HEK293 (cell line): Measurements from ENCODE around the gene SLC16A1.
A peak's percentile ranks its signal among the peaks of the same experiment; 100 is the strongest.
"Not testable (repeated sequence)": the region's sequence is repeated elsewhere in the genome, so short reads cannot be mapped to it uniquely, and the experiment has no call there.

ENCODE experiments used
- CTCF ChIA-PET: fragments of 350-600 bp; formaldehyde crosslinking; extraction: SDS; loops from one replicate; lab custom pipeline; 2021; ENCODE audit warnings: antibody characterized with exemption; lab: Yijun Ruan, JAX
- POLR2A ChIA-PET: fragments of 300-600 bp; formaldehyde crosslinking; extraction: SDS; loops from one replicate; lab custom pipeline; 2020; ENCODE audit warnings: antibody characterized with exemption, inconsistent platforms; lab: Yijun Ruan, JAX
- H3K27ac ChIP-seq: fragments of 200-500 bp; sonication (Bioruptor generic); 2 replicates; pipeline ENCODE4 v1.5.1; 2014; ENCODE audit warnings: low read depth, low read length, control low read depth, inconsistent platforms; ENCODE audit errors: extremely low read depth
- H3K36me3 ChIP-seq, 2 experiments: fragments of 200-500 bp in 1 of 2; sonication (Bioruptor generic) in 1 of 2; 1 replicate in 1 of 2; 2 replicates in 1 of 2; pipeline ENCODE4 v1.5.1; 2014 to 2017; ENCODE audit warnings: inconsistent platforms in 2 of 2, low read length in 2 of 2; ENCODE audit not compliant: control insufficient read depth in 2 of 2, insufficient read depth in 1 of 2
- H3K4me1 ChIP-seq: fragments of 200-500 bp; sonication (Bioruptor generic); 2 replicates; pipeline ENCODE4 v1.5.1; 2014; ENCODE audit warnings: mild to moderate bottlenecking, low read length, inconsistent platforms; ENCODE audit not compliant: control insufficient read depth, insufficient read depth
- H3K4me3 ChIP-seq: 2 replicates; pipeline ENCODE4 v1.5.1; 2011; ENCODE audit warnings: low read depth, mild to moderate bottlenecking, control low read depth, low read length, moderate library complexity
- H3K9me3 ChIP-seq: fragments of 200-500 bp; sonication (Bioruptor generic); 2 replicates; pipeline ENCODE4 v1.5.1; 2014; ENCODE audit warnings: low read depth, low read length, inconsistent platforms; ENCODE audit not compliant: control insufficient read depth, insufficient read depth
- FEZF1 ChIP-seq: fragments of 450-650 bp; formaldehyde crosslinking; IDR thresholded peaks from 2 replicates; pipeline ENCODE4 v1.5.1; 2016; ENCODE audit warnings: missing biosample characterization, missing genetic modification characterization
- HOXC10 ChIP-seq: sonication (generic); formaldehyde crosslinking; IDR thresholded peaks from 2 replicates; pipeline ENCODE4 v1.8.1; 2023; ENCODE audit warnings: mild to moderate bottlenecking, missing genetic modification reagents
- KLF1 ChIP-seq: fragments of 450-650 bp; formaldehyde crosslinking; IDR thresholded peaks from 2 replicates; pipeline ENCODE4 v1.5.1; 2016; ENCODE audit warnings: missing biosample characterization, missing genetic modification characterization
- KLF7 ChIP-seq: fragments of 450-650 bp; formaldehyde crosslinking; IDR thresholded peaks from 2 replicates; pipeline ENCODE4 v1.5.1; 2016; ENCODE audit warnings: missing biosample characterization, missing genetic modification characterization, borderline replicate concordance
- KLF8 ChIP-seq: fragments of 450-650 bp; formaldehyde crosslinking; IDR thresholded peaks from 2 replicates; pipeline ENCODE4 v1.5.1; 2016; ENCODE audit warnings: missing biosample characterization, missing genetic modification characterization
- SP7 ChIP-seq: fragments of 450-650 bp; formaldehyde crosslinking; IDR thresholded peaks from 2 replicates; pipeline ENCODE4 v1.5.1; 2016; ENCODE audit warnings: missing biosample characterization, missing genetic modification characterization
- ZNF155 ChIP-seq: fragments of 450-650 bp; formaldehyde crosslinking; IDR thresholded peaks from 2 replicates; pipeline ENCODE4 v1.5.1; 2016; ENCODE audit warnings: missing biosample characterization, missing genetic modification characterization
- ZNF350 ChIP-seq: fragments of 450-650 bp; formaldehyde crosslinking; IDR thresholded peaks from 2 replicates; pipeline ENCODE4 v1.5.0; 2017; ENCODE audit warnings: missing biosample characterization, mild to moderate bottlenecking, missing genetic modification characterization
- ZNF37A ChIP-seq: fragments of 450-650 bp; IDR thresholded peaks from 2 replicates; pipeline ENCODE4 v1.5.1; 2018; ENCODE audit warnings: missing biosample characterization, missing genetic modification characterization
- ZNF416 ChIP-seq: fragments of 450-650 bp; formaldehyde crosslinking; IDR thresholded peaks from 2 replicates; pipeline ENCODE4 v1.5.1; 2016; ENCODE audit warnings: missing biosample characterization, missing genetic modification characterization
- ZNF433 ChIP-seq: fragments of 450-650 bp; formaldehyde crosslinking; IDR thresholded peaks from 2 replicates; pipeline ENCODE4 v1.5.1; 2016; ENCODE audit warnings: missing biosample characterization, missing genetic modification characterization, low read depth
- ZSCAN16 ChIP-seq: fragments of 450-650 bp; formaldehyde crosslinking; IDR thresholded peaks from 2 replicates; pipeline ENCODE4 v1.5.1; 2016; ENCODE audit warnings: missing biosample characterization, missing genetic modification characterization
- TF ChIP-seq, protein P1 (sequence below): fragments of 450-650 bp; formaldehyde crosslinking; IDR thresholded peaks from 2 replicates; pipeline ENCODE4 v1.5.1; 2016; ENCODE audit warnings: missing biosample characterization, missing genetic modification characterization
- TF ChIP-seq, protein P2 (sequence below): sonication (generic); formaldehyde crosslinking; IDR thresholded peaks from 2 replicates; pipeline ENCODE4 v1.8.1; 2022; ENCODE audit warnings: mild to moderate bottlenecking, moderate library complexity, missing genetic modification reagents
- TF ChIP-seq, protein P3 (sequence below): fragments of 450-650 bp; formaldehyde crosslinking; IDR thresholded peaks from 2 replicates; pipeline ENCODE4 v1.5.1; 2016; ENCODE audit warnings: missing biosample characterization, missing genetic modification characterization, borderline replicate concordance
- TF ChIP-seq, protein P4 (sequence below): fragments of 450-650 bp; formaldehyde crosslinking; IDR thresholded peaks from 2 replicates; pipeline ENCODE4 v1.5.1; 2016; ENCODE audit warnings: missing biosample characterization, missing genetic modification characterization
- TF ChIP-seq, protein P5 (sequence below): fragments of 450-650 bp; formaldehyde crosslinking; IDR thresholded peaks from 2 replicates; pipeline ENCODE4 v1.5.1; 2016; ENCODE audit warnings: missing biosample characterization, missing genetic modification characterization
- TF ChIP-seq, protein P6 (sequence below): fragments of 450-650 bp; formaldehyde crosslinking; IDR thresholded peaks from 2 replicates; pipeline ENCODE4 v1.5.1; 2017; ENCODE audit warnings: missing biosample characterization, missing genetic modification characterization

SLC16A1 gene

DNA sequence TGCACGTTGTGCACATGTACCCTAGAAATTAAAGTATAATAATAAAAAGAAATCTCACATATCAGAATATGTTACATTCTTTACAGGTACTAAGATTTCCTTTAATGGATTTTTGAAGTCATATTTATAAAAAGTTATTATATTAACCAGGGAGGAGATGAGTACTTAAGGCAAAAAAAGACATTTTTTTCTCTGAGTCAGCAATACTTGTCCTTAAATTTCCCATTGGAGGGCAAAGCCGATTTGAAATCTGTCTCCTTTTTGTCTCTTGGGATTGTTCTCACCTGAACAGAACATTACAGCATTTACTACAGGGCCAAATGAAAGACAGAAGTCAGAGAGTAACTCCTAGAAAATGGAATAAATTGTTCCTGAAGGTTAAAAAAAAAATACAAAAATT lies 26.3 kb upstream of the SLC16A1 start:
- ChIA-PET POLR2A (no interaction called here), CTCF (no interaction called here)
- H3K4me3 ChIP-seq, result no peak overlapping the region
- H3K4me1 ChIP-seq, result no peaks in the 10 kb centered on the region; the same call in 1 of the 2 replicates
- TF ChIP-seq, protein P1, sequence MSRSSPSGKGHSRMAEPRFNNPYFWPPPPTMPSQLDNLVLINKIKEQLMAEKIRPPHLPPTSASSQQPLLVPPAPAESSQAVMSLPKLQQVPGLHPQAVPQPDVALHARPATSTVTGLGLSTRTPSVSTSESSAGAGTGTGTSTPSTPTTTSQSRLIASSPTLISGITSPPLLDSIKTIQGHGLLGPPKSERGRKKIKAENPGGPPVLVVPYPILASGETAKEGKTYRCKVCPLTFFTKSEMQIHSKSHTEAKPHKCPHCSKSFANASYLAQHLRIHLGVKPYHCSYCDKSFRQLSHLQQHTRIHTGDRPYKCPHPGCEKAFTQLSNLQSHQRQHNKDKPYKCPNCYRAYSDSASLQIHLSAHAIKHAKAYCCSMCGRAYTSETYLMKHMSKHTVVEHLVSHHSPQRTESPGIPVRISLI, result no peak
- TF ChIP-seq SP7 (tag by site-specific recombination) (no peak), KLF8 (no peak), ZNF350 (tag by site-specific recombination) (no peak), ZNF37A (tag by site-specific recombination) (no peak), ZNF416 (tag by site-specific recombination) (no peak), ZNF155 (tag by site-specific recombination) (no peak), ZNF433 (tag by site-specific recombination) (no peak), HOXC10 (CRISPR knock-in tag) (no peak), ZSCAN16 (tag by site-specific recombination) (no peak)
- TF ChIP-seq, protein P2, sequence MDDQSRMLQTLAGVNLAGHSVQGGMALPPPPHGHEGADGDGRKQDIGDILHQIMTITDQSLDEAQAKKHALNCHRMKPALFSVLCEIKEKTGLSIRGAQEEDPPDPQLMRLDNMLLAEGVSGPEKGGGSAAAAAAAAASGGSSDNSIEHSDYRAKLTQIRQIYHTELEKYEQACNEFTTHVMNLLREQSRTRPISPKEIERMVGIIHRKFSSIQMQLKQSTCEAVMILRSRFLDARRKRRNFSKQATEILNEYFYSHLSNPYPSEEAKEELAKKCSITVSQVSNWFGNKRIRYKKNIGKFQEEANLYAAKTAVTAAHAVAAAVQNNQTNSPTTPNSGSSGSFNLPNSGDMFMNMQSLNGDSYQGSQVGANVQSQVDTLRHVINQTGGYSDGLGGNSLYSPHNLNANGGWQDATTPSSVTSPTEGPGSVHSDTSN (CRISPR knock-in tag), result no peak
- TF ChIP-seq, protein P3, sequence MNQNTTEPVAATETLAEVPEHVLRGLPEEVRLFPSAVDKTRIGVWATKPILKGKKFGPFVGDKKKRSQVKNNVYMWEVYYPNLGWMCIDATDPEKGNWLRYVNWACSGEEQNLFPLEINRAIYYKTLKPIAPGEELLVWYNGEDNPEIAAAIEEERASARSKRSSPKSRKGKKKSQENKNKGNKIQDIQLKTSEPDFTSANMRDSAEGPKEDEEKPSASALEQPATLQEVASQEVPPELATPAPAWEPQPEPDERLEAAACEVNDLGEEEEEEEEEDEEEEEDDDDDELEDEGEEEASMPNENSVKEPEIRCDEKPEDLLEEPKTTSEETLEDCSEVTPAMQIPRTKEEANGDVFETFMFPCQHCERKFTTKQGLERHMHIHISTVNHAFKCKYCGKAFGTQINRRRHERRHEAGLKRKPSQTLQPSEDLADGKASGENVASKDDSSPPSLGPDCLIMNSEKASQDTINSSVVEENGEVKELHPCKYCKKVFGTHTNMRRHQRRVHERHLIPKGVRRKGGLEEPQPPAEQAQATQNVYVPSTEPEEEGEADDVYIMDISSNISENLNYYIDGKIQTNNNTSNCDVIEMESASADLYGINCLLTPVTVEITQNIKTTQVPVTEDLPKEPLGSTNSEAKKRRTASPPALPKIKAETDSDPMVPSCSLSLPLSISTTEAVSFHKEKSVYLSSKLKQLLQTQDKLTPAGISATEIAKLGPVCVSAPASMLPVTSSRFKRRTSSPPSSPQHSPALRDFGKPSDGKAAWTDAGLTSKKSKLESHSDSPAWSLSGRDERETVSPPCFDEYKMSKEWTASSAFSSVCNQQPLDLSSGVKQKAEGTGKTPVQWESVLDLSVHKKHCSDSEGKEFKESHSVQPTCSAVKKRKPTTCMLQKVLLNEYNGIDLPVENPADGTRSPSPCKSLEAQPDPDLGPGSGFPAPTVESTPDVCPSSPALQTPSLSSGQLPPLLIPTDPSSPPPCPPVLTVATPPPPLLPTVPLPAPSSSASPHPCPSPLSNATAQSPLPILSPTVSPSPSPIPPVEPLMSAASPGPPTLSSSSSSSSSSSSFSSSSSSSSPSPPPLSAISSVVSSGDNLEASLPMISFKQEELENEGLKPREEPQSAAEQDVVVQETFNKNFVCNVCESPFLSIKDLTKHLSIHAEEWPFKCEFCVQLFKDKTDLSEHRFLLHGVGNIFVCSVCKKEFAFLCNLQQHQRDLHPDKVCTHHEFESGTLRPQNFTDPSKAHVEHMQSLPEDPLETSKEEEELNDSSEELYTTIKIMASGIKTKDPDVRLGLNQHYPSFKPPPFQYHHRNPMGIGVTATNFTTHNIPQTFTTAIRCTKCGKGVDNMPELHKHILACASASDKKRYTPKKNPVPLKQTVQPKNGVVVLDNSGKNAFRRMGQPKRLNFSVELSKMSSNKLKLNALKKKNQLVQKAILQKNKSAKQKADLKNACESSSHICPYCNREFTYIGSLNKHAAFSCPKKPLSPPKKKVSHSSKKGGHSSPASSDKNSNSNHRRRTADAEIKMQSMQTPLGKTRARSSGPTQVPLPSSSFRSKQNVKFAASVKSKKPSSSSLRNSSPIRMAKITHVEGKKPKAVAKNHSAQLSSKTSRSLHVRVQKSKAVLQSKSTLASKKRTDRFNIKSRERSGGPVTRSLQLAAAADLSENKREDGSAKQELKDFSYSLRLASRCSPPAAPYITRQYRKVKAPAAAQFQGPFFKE (tag by site-specific recombination), result no peak
- TF ChIP-seq, protein P4, sequence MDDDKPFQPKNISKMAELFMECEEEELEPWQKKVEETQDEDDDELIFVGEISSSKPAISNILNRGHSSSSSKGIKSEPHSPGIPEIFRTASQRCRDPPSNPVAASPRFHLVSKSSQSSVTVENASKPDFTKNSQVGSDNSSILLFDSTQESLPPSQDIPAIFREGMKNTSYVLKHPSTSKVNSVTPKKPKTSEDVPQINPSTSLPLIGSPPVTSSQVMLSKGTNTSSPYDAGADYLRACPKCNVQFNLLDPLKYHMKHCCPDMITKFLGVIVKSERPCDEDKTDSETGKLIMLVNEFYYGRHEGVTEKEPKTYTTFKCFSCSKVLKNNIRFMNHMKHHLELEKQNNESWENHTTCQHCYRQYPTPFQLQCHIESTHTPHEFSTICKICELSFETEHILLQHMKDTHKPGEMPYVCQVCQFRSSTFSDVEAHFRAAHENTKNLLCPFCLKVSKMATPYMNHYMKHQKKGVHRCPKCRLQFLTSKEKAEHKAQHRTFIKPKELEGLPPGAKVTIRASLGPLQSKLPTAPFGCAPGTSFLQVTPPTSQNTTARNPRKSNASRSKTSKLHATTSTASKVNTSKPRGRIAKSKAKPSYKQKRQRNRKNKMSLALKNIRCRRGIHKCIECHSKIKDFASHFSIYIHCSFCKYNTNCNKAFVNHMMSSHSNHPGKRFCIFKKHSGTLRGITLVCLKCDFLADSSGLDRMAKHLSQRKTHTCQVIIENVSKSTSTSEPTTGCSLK (tag by site-specific recombination), result no peak
- no peaks in the 10 kb centered on the region for H3K9me3 ChIP-seq
- no peaks in the 10 kb centered on the region; a peak in 1 of 3 replicates for H3K36me3 ChIP-seq
- H3K27ac ChIP-seq, result no peak overlapping the region

DNA sequence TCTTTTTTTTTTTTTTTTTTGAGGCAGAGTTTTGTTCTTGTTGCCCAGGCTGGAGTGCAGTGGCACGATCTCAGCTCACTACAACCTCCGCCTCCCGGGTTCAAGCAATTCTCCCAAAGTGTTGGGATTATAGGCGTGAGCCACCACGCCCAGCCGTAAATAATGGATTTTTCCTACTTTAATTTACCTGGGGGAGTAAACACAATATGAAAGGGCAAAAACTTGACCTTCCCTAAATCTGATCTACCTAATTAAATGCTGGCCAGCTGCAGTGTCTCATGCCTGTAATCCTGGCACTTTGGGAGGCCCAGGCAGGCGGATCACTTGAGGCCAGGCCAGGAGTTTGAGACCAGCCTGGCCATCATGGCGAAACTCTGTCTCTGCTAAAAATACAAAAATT lies 25.8 kb upstream of the SLC16A1 start:
- CTCF ChIA-PET, H3K4me1 ChIP-seq, H3K9me3 ChIP-seq, H3K4me3 ChIP-seq, H3K27ac ChIP-seq: not testable (repeated sequence)
- POLR2A ChIA-PET, result interaction anchor here (0.8 kb wide), 1 partner anchor 26 kb away, joined by 3 read pairs; the partner anchor contains the start of gene SLC16A1
- TF ChIP-seq, protein P5, sequence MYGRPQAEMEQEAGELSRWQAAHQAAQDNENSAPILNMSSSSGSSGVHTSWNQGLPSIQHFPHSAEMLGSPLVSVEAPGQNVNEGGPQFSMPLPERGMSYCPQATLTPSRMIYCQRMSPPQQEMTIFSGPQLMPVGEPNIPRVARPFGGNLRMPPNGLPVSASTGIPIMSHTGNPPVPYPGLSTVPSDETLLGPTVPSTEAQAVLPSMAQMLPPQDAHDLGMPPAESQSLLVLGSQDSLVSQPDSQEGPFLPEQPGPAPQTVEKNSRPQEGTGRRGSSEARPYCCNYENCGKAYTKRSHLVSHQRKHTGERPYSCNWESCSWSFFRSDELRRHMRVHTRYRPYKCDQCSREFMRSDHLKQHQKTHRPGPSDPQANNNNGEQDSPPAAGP (tag by site-specific recombination), result peak; percentile 72
- TF ChIP-seq KLF1 (tag by site-specific recombination), result peak; percentile 99
- TF ChIP-seq KLF7, result peak; percentile 81; the same call in 1 of the 2 replicates
- TF ChIP-seq, protein P6, sequence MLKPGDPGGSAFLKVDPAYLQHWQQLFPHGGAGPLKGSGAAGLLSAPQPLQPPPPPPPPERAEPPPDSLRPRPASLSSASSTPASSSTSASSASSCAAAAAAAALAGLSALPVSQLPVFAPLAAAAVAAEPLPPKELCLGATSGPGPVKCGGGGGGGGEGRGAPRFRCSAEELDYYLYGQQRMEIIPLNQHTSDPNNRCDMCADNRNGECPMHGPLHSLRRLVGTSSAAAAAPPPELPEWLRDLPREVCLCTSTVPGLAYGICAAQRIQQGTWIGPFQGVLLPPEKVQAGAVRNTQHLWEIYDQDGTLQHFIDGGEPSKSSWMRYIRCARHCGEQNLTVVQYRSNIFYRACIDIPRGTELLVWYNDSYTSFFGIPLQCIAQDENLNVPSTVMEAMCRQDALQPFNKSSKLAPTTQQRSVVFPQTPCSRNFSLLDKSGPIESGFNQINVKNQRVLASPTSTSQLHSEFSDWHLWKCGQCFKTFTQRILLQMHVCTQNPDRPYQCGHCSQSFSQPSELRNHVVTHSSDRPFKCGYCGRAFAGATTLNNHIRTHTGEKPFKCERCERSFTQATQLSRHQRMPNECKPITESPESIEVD (tag by site-specific recombination), result peak; percentile 74
- 0 out of 2 replicates have a peak, but pooled peaks have one; percentile 15 for TF ChIP-seq FEZF1 (tag by site-specific recombination)
- TF ChIP-seq SP7 (tag by site-specific recombination), result peak; percentile 81
- TF ChIP-seq, all 188 proteins: peak for 6; not testable (repeated sequence) for 182
- H3K36me3 ChIP-seq, result not testable (repeated sequence)
